IMR-90 (cell line): ENCODE results near the gene CA6.

ENCODE experiments used
- MAFK ChIP-seq: IDR thresholded peaks from 2 replicates; pipeline ENCODE4 v1.6.1; 2012; ENCODE audit warnings: low read depth, low read length, improper control_type of control experiment
- MAZ ChIP-seq: IDR thresholded peaks from 2 replicates; pipeline ENCODE4 v1.6.1; 2012; ENCODE audit warnings: low read depth, mild to moderate bottlenecking, low read length, improper control_type of control experiment, moderate library complexity, borderline replicate concordance
- MXI1 ChIP-seq: IDR thresholded peaks from 2 replicates; pipeline ENCODE4 v1.6.1; 2012; ENCODE audit warnings: low read depth, mild to moderate bottlenecking, low read length, moderate library complexity, borderline replicate concordance
- NFE2L2 ChIP-seq: fragments of 150-350 bp; IDR thresholded peaks from 2 replicates; pipeline ENCODE4 v1.6.1; 2016; ENCODE audit warnings: low read depth, mild to moderate bottlenecking, low read length
- POLR2A ChIP-seq: IDR thresholded peaks from 2 replicates; pipeline ENCODE4 v1.6.1; 2012; ENCODE audit warnings: mild to moderate bottlenecking, low read depth, low read length
- RAD21 ChIP-seq: IDR thresholded peaks from 2 replicates; pipeline ENCODE4 v1.6.1; 2012; ENCODE audit warnings: low read length, improper control_type of control experiment
- RCOR1 ChIP-seq: IDR thresholded peaks from 2 replicates; pipeline ENCODE4 v1.6.1; 2012; ENCODE audit warnings: mild to moderate bottlenecking, low read length, improper control_type of control experiment; ENCODE audit not compliant: insufficient replicate concordance
- SMC3 ChIP-seq: fragments of 150-350 bp; IDR thresholded peaks from 2 replicates; pipeline ENCODE4 v1.6.1; 2016; ENCODE audit warnings: low read depth, mild to moderate bottlenecking, antibody characterized with exemption, low read length, moderate library complexity
- TF ChIP-seq, protein P1 (sequence below): conservative IDR thresholded peaks from 2 replicates; pipeline ENCODE4 v1.5.1; 2012; ENCODE audit warnings: mild to moderate bottlenecking, low read depth, low read length, improper control_type of control experiment
- TF ChIP-seq, protein P2 (sequence below): fragments of 150-350 bp; IDR thresholded peaks from 2 replicates; pipeline ENCODE4 v1.6.1; 2017; ENCODE audit warnings: mild to moderate bottlenecking, antibody characterized with exemption, low read length, low read depth

DNA sequence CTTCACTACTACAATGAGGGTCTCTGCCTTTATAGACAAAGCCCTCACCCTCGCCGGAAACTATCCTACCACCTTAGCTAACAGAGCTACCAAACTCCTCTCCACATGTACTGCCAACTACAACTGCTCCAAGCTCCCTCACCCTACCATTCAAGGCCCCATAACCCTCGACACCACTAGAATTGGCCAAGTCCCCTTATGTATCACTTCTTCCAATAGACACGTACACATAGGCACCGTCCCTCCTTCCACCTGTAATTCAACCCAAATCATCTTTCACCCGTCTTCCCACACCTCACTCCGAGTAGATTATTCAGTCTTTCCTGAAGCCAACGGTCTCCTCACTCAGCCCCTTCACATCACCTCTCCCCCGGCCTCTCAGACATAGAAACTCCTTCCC is 19.7 kb upstream of the CA6 start:
- TF ChIP-seq SMC3, result no peak
- no peak for TF ChIP-seq POLR2A
- TF ChIP-seq, protein P1, sequence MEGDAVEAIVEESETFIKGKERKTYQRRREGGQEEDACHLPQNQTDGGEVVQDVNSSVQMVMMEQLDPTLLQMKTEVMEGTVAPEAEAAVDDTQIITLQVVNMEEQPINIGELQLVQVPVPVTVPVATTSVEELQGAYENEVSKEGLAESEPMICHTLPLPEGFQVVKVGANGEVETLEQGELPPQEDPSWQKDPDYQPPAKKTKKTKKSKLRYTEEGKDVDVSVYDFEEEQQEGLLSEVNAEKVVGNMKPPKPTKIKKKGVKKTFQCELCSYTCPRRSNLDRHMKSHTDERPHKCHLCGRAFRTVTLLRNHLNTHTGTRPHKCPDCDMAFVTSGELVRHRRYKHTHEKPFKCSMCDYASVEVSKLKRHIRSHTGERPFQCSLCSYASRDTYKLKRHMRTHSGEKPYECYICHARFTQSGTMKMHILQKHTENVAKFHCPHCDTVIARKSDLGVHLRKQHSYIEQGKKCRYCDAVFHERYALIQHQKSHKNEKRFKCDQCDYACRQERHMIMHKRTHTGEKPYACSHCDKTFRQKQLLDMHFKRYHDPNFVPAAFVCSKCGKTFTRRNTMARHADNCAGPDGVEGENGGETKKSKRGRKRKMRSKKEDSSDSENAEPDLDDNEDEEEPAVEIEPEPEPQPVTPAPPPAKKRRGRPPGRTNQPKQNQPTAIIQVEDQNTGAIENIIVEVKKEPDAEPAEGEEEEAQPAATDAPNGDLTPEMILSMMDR, result no peak
- TF ChIP-seq MAZ, result no peak
- TF ChIP-seq MAFK, result no peak
- no peak for TF ChIP-seq RAD21
- TF ChIP-seq MXI1, result no peak
- TF ChIP-seq, protein P2, sequence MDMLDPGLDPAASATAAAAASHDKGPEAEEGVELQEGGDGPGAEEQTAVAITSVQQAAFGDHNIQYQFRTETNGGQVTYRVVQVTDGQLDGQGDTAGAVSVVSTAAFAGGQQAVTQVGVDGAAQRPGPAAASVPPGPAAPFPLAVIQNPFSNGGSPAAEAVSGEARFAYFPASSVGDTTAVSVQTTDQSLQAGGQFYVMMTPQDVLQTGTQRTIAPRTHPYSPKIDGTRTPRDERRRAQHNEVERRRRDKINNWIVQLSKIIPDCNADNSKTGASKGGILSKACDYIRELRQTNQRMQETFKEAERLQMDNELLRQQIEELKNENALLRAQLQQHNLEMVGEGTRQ, result no peak
- no peak for TF ChIP-seq NFE2L2
- no peak for TF ChIP-seq RCOR1
